Measurements from ENCODE around the gene LRCH3.

The LRCH3 gene

DNA sequence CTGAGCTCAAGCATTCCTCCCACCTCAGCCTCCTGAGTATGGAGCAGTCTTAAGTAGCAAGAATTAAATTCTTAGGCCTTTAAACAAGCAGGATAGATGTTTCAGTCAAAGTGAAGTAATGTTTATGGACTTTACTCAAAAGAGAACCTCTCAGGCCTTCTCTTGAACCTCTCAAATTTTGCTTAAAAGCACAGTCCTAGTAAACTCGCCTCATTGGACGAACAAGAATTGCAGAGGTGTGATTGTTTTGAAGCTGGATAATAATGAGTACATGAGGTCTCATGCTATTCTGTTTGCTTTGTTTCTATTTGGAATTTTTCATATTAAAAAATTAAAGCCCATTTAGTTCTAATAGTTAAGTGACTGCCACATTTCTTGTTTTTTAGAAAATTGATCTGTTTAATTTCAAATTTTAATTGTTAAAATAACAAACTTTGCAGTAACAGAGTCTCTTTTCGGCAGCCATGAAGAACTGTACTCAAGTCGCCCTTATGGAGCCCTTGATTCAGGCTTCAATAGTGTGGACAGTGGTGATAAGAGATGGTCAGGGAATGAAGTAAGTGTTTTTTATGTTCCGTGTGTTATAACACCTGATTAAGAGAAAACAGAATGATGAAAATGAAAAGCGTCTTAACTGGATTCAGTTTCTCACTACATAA lies 39.4 kb downstream of the LRCH3 start:
- DNase-seq (ENCODE audit: low read depth, low spot score), result no peak
- TF ChIP-seq, protein P1, sequence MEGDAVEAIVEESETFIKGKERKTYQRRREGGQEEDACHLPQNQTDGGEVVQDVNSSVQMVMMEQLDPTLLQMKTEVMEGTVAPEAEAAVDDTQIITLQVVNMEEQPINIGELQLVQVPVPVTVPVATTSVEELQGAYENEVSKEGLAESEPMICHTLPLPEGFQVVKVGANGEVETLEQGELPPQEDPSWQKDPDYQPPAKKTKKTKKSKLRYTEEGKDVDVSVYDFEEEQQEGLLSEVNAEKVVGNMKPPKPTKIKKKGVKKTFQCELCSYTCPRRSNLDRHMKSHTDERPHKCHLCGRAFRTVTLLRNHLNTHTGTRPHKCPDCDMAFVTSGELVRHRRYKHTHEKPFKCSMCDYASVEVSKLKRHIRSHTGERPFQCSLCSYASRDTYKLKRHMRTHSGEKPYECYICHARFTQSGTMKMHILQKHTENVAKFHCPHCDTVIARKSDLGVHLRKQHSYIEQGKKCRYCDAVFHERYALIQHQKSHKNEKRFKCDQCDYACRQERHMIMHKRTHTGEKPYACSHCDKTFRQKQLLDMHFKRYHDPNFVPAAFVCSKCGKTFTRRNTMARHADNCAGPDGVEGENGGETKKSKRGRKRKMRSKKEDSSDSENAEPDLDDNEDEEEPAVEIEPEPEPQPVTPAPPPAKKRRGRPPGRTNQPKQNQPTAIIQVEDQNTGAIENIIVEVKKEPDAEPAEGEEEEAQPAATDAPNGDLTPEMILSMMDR (IDR thresholded peaks at IDR 0.05; ENCODE audit: low read depth, low read length), result no peak
- no peak overlapping the region for H3K4me3 ChIP-seq (ENCODE audit: low read depth, low read length)
- in situ Hi-C loops (cut with HindIII; ENCODE audit: low sequenced_read_pairs), result no loop called here

DNA sequence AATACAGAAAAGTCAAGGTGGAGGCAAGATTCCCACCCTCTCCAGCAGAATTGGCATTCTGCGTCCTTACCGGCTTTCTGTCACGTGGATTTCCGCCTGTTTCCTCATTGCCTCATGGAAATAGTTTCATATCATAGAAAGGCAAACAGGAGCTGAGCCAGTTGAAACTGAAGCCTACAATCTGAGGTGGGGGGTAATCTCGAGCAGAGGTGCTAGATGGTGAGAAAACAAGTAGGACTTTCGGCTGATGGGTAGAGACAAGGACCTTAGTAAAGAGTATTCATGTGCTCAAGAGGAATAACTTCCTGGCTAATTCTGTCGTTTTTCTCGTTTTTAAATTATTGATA lies 39.9 kb downstream of the LRCH3 start:
- TF ChIP-seq, protein P1 (IDR thresholded peaks at IDR 0.05; ENCODE audit: low read depth, low read length), result no peak
- H3K4me3 ChIP-seq (ENCODE audit: low read depth, low read length), result no peak overlapping the region
- no peak for DNase-seq (ENCODE audit: low read depth, low spot score)
- in situ Hi-C loops (cut with HindIII; ENCODE audit: low sequenced_read_pairs), result no loop called here

DNA sequence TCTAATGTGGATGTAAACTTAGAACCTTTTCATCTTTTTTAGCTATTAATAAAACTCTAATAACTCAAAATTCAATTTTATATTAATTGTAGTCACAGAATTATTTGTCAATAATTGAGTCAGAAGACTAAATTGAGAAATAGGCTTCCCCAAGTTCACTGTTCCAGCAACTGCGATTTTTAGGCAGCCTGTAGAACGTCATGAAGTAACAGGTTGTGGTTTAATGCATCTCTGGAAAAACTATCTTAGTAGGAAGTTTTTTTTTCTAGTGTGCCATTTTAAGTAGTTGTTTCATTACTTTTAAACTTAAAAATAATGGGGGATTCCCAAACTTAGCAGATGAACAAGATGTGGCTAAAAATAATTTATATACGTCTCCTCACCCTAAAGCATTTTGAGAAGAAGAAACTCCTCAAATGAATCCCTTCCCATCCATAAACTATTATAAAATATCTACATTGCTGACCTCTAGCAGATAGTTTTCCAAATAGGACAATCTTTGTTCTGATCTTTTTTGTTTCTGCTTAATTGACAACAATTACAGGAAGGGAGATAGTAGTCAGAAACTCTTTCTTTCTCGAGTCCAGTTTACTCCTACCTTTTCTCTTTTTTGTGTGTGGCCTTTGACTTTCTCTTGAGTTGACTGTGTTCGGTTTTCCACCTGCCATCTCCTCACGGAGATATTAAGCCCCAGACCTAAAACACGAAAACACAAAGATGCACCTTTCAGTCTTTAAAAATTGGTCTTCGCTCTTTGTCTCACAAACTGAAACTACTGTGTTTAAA lies 43.1 kb downstream of the LRCH3 start:
- in situ Hi-C loops (cut with HindIII; ENCODE audit: low sequenced_read_pairs), result no loop called here
- H3K4me3 ChIP-seq (ENCODE audit: low read depth, low read length), result no peak overlapping the region
- TF ChIP-seq, protein P1 (IDR thresholded peaks at IDR 0.05; ENCODE audit: low read depth, low read length), result no peak
- DNase-seq (ENCODE audit: low read depth, low spot score), result no peak

DNA sequence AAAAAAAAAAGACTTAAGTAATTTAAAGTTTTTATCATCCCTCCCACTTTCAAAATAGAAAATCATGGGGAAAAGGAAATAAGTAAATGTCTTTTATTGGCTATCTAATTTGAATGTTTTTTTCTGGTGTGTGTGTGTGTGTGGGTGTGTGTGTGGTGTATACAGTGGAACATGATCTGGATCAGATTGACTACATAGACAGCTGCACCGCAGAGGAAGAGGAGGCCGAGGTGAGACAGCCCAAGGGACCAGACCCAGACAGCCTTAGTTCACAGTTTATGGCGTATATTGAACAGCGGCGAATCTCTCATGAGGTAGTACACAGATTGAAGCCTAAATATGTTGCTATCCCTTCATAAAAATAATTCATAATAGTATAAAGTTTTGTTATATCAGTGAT lies 44.5 kb downstream of the LRCH3 start:
- no peak for DNase-seq (ENCODE audit: low read depth, low spot score)
- TF ChIP-seq, protein P1 (IDR thresholded peaks at IDR 0.05; ENCODE audit: low read depth, low read length), result no peak
- in situ Hi-C loops (cut with HindIII; ENCODE audit: low sequenced_read_pairs), result no loop called here
- no peak overlapping the region for H3K4me3 ChIP-seq (ENCODE audit: low read depth, low read length)

DNA sequence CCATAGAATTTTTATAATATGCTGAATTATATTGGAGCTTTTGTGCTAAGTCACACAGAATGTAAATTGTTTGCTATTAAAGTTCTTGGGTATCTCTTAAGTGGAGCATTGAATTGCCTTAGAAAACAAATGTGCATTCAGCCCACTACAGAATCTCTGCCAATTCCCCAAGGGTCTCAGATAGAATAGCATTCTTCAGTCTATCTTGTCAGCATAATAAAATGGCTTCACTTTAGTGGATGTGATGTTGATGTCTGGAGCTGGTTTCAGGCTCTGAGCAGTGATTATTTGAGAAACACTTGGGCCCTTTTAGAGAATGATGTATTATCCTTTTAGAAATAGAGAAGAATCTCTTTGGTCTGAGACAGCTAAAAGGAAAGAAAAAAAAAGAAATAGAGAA lies 45.2 kb downstream of the LRCH3 start:
- in situ Hi-C loops (cut with HindIII; ENCODE audit: low sequenced_read_pairs), result no loop called here
- TF ChIP-seq, protein P1 (IDR thresholded peaks at IDR 0.05; ENCODE audit: low read depth, low read length), result no peak
- no peak for DNase-seq (ENCODE audit: low read depth, low spot score)
- H3K4me3 ChIP-seq (ENCODE audit: low read depth, low read length), result no peak overlapping the region

DNA sequence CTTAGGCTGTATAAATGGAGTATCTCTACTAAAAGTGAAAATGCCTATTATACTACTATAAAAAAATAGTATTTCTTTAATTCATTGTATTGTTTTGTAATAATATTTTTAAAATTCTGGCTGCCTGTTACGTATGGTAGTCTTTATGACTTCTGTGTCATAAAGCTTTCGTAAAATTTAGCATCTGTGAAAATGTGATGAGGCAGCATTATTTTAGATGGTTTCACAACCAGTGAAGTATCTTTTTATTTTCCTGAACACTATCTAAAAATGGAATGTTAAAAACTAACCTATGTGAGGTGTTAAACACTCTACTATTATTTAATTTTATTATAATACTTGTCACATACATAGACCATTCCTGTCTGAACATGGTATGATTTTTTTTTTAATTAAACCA lies 46.2 kb downstream of the LRCH3 start:
- in situ Hi-C loops (cut with HindIII; ENCODE audit: low sequenced_read_pairs), result no loop called here
- TF ChIP-seq, protein P1 (IDR thresholded peaks at IDR 0.05; ENCODE audit: low read depth, low read length), result no peak

More for the DNA sequence above, 46.2 kb downstream of the LRCH3 start:
- no peak overlapping the region for H3K4me3 ChIP-seq (ENCODE audit: low read depth, low read length)
- DNase-seq (ENCODE audit: low read depth, low spot score), result no peak
